ENCODE results near the gene SLC38A5.

DNA sequence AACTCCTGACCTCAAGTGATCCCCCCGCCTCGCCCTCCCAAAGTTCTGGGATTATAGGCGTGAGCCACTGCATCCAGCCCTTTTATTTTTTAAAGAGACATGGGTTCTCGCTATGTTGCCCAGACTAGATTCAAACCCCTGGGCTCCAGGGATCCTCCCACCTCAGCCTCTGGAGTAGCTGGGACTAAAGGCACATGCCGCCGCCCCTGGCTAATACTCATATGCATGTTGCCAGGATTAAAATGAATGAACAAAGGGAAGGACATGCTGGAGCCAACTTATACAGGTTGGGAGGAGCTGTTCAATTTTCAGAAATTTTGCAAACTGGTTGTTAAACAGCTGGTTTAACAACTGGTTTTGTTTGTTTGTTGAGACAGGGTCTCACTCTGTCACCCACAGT lies 4.5 kb upstream of the SLC38A5 start:
- TF ChIP-seq, protein P1, sequence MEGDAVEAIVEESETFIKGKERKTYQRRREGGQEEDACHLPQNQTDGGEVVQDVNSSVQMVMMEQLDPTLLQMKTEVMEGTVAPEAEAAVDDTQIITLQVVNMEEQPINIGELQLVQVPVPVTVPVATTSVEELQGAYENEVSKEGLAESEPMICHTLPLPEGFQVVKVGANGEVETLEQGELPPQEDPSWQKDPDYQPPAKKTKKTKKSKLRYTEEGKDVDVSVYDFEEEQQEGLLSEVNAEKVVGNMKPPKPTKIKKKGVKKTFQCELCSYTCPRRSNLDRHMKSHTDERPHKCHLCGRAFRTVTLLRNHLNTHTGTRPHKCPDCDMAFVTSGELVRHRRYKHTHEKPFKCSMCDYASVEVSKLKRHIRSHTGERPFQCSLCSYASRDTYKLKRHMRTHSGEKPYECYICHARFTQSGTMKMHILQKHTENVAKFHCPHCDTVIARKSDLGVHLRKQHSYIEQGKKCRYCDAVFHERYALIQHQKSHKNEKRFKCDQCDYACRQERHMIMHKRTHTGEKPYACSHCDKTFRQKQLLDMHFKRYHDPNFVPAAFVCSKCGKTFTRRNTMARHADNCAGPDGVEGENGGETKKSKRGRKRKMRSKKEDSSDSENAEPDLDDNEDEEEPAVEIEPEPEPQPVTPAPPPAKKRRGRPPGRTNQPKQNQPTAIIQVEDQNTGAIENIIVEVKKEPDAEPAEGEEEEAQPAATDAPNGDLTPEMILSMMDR (conservative IDR thresholded peaks at IDR 0.05 in 1 of 2, IDR thresholded peaks at IDR 0.05 in 1 of 2; ENCODE audit: extremely low read depth in 1 of 2, insufficient read depth in 1 of 2, low read depth in 1 of 2, low read length in 2 of 2): no peak
- no peak for TF ChIP-seq EZH2 (IDR thresholded peaks at IDR 0.05; ENCODE audit: borderline replicate concordance, low read length)

Measured in mammary epithelial cell (primary cell).